Measurements from ENCODE around the gene MYLK2.

GRCh38 chr20:31863296-31864085 lies 44.3 kb downstream of the MYLK2 start:
- TF ChIP-seq CTCF (conservative IDR thresholded peaks at IDR 0.05 in 1 of 2, IDR thresholded peaks at IDR 0.05 in 1 of 2; ENCODE audit: extremely low read depth in 1 of 2, insufficient read depth in 1 of 2, low read depth in 1 of 2, low read length in 2 of 2) = no peak
- TF ChIP-seq EZH2 (IDR thresholded peaks at IDR 0.05; ENCODE audit: borderline replicate concordance, low read length) = no peak
